Heart left ventricle (tissue), 13 donors: ENCODE measurements around the gene TXNRD3.

Experiments used
- CTCF ChIP-seq, 12 donors: fragments of 200-600 bp; sonication (generic) in 4 of 12; IDR thresholded peaks; one replicate each; pipeline versions ENCODE4 v1.5.0 to v1.8.0; 2018 to 2022; ENCODE audit warnings: antibody characterized with exemption in 12 of 12, mild to moderate bottlenecking in 5 of 12
- POLR2A ChIP-seq, 2 donors: fragments of 450-650 bp; IDR thresholded peaks; one replicate each; pipeline ENCODE4 v1.6.1; 2017; ENCODE audit warnings: antibody characterized with exemption in 2 of 2, mild to moderate bottlenecking in 2 of 2, moderate library complexity in 2 of 2
- donor health status: ischemic (EF 13 %, LVEDD 7.1; RV severe dilation, severe dysfunction).
- donor health status: DM: no; HTN: yes; CAD: no.
- donor health status: DM: no; HTN: no; CAD: no.
- donor health status: ischemic (EF 25% LVEDD 6.9; RV normal size, moderate dysfunction).
- donor health status: ischemic (EF 25% LVEDD 5.7; RV mildly dilated, moderate dysfunction).
- donor health status: ischemic (EF 35%, LVEDD 5.7; RV mildly dilated, moderate dysfunction).
- donor health status: nonischemic (EF 11% LVEDD 7.7; RV severe dilation, severe dysfunction).
- donor health status: DM: yes; HTN: yes; CAD: no.
- donor health status: PGD.
- donor health status: ischemic (EF 29% LVEDD 5.4; RV normal size, mild dysfunction).
- donor health status: nonischemic (EF 23%, LVEDD 6.1; RV moderate dilation, normal function).

- TF ChIP-seq CTCF (IDR thresholded peaks at IDR 0.05), result no peak
- no peak for TF ChIP-seq POLR2A (IDR thresholded peaks at IDR 0.05)
These were observed 25.1 kb upstream of the TXNRD3 start for GRCh38 chr3:126679831-126680666.
